Measurements from ENCODE around the gene SUCLG2. TPM values are rescaled to one million over a fixed set of nuclear protein-coding genes. Genes with fewer than 3 reads are reported as not detected.

SUCLG2 gene
- total and polyA plus RNA-seq, 2 of the 4 experiments (the other 2 are of a cell fraction) = 26.8 to 34.6 TPM

- TF ChIP-seq SMC3 (IDR thresholded peaks at IDR 0.05; ENCODE audit: low read depth, low read length) (no peak), RCOR1 (IDR thresholded peaks at IDR 0.05; ENCODE audit: insufficient replicate concordance, low read length) (no peak), RFX5 (IDR thresholded peaks at IDR 0.05; ENCODE audit: low read depth, low read length) (no peak), RAD21 (IDR thresholded peaks at IDR 0.05; ENCODE audit: low read length) (no peak), ELK1 (IDR thresholded peaks at IDR 0.05; ENCODE audit: borderline replicate concordance, low read depth, low read length) (no peak), MAZ (IDR thresholded peaks at IDR 0.05; ENCODE audit: borderline replicate concordance, low read depth, low read length) (no peak), BHLHE40 (IDR thresholded peaks at IDR 0.05; ENCODE audit: low read depth, low read length) (no peak), NFE2L2 (IDR thresholded peaks at IDR 0.05; ENCODE audit: low read depth, low read length) (no peak), CEBPB (IDR thresholded peaks at IDR 0.05; ENCODE audit: low read depth, low read length) (no peak)
- H3K4me1 ChIP-seq (ENCODE audit: control insufficient read depth, insufficient read depth, low read length) = no peaks in the 10 kb centered on the region
- no peak overlapping the region for H3K9ac ChIP-seq (ENCODE audit: low read depth, low read length)
- no peaks in the 10 kb centered on the region for H4K20me1 ChIP-seq (ENCODE audit: insufficient read depth, low read length)
- ChIA-PET POLR2A (ENCODE audit: unreplicated experiment) (no interaction called here), CTCF (no interaction called here)
- H3K56ac ChIP-seq (ENCODE audit: extremely low read depth, insufficient read depth, low read length) = no peak overlapping the region
- no peak overlapping the region for H3K4me2 ChIP-seq (ENCODE audit: low read depth, low read length)
- ATAC-seq (ENCODE audit: low read depth) (no peak), DNase-seq (no peak)
- no peak overlapping the region for H2BK120ac ChIP-seq (ENCODE audit: low read depth, low read length)
- in situ Hi-C loops (cut with MboI; ENCODE audit: low sequenced_read_pairs) (no loop called here), intact Hi-C loops (cut with micrococcal nuclease) (no loop called here), dilution Hi-C loops (cut with HindIII; ENCODE audit: low sequenced_read_pairs, unreplicated experiment) (no loop called here)
- H3K4me3 ChIP-seq (ENCODE audit: insufficient read depth, low read depth, low read length) = no peak overlapping the region
- peaks cover 0 to 7% of the 10 kb centered on the region in 2 experiments; a peak in 1 of 4 replicates for H3K79me1 ChIP-seq (ENCODE audit: low read depth in 1 of 2, low read length in 2 of 2)
- no peak overlapping the region for H2AK5ac ChIP-seq (ENCODE audit: low read depth, low read length)
- no peak overlapping the region for H3K23ac ChIP-seq (ENCODE audit: low read depth, low read length)
- no peak overlapping the region for H4K8ac ChIP-seq (ENCODE audit: low read depth in 2 of 2, low read length in 2 of 2)
- no peak overlapping the region for H4K91ac ChIP-seq (ENCODE audit: insufficient read depth, low read depth, low read length)
- no peak overlapping the region for H3K27ac ChIP-seq (ENCODE audit: insufficient read depth, low read length)
- H2AK9ac ChIP-seq (replicated peaks; ENCODE audit: low read depth, low read length, poor library complexity) = no peak overlapping the region
- BruUV-seq (replicated peaks) = no TSS peak
- H3K4ac ChIP-seq (ENCODE audit: low read depth, low read length) = no peak overlapping the region
- no peak overlapping the region for H2BK15ac ChIP-seq (ENCODE audit: low read depth, low read length)
- H2BK5ac ChIP-seq (ENCODE audit: low read depth, low read length, poor library complexity, severe bottlenecking) = no peak overlapping the region
- H3K27me3 ChIP-seq (ENCODE audit: control insufficient read depth, insufficient read depth, low read length) = no peaks in the 10 kb centered on the region
- H3K14ac ChIP-seq (replicated peaks; ENCODE audit: low read depth, low read length) = no peak overlapping the region
- no peak overlapping the region for H4K5ac ChIP-seq (ENCODE audit: low read depth, low read length)
- H3K9me3 ChIP-seq (ENCODE audit: control insufficient read depth, insufficient read depth, low read length) = no peaks in the 10 kb centered on the region
- no peaks in the 10 kb centered on the region for H3K9me1 ChIP-seq (ENCODE audit: insufficient read depth, low read length)
- 100% methylated on average over 1 of the region's 3 CpGs; no CpG with 5 or more reads in 1 of the 2 experiments for WGBS, 2 experiments (ENCODE audit: extremely low coverage in 2 of 2, insufficient read length in 1 of 2)
- no peaks in the 10 kb centered on the region for H3K36me3 ChIP-seq (ENCODE audit: control insufficient read depth, insufficient read depth, low read length)
- no peak overlapping the region for H2BK20ac ChIP-seq (ENCODE audit: low read depth, low read length)
- no peak overlapping the region for H3K18ac ChIP-seq (ENCODE audit: low read depth, low read length)
- H2AFZ ChIP-seq (replicated peaks; ENCODE audit: low read length, poor library complexity) = no peak overlapping the region
These were observed 170.3 kb downstream of the SUCLG2 start for GRCh38 chr3:67484085-67484484.

Measured in IMR-90 (cell line).